ENCODE measurements around the gene COPG1.

GRCh38 chr3:129271674-129272073, 22.3 kb downstream of the COPG1 start:
- TF ChIP-seq GATA3 (IDR thresholded peaks at IDR 0.05; ENCODE audit: low read depth, low read length), result no peak
- TF ChIP-seq GATA2 (IDR thresholded peaks at IDR 0.05; ENCODE audit: low read depth, low read length), result no peak
